HG03354 (cell line): ENCODE measurements around the gene SERGEF.

Source experiments
- ATAC-seq: cut with Tn5 transposase; IDR thresholded peaks from one replicate; pipeline ENCODE4 v1.9.1; 2021; ENCODE audit warnings: mild to moderate bottlenecking; ENCODE audit not compliant: unreplicated experiment, poor library complexity, severe bottlenecking

The SERGEF gene

GRCh38 chr11:17765356-17766072, 247.3 kb downstream of the SERGEF start:
- no peak for ATAC-seq

GRCh38 chr11:17764446-17765218, 248.2 kb downstream of the SERGEF start:
- no peak for ATAC-seq

- no peak for ATAC-seq
Measured at GRCh38 chr11:17763703-17764102, 249.1 kb downstream of the SERGEF start.

- ATAC-seq = no peak
Measured at GRCh38 chr11:17763244-17763643, 249.6 kb downstream of the SERGEF start.

DNA sequence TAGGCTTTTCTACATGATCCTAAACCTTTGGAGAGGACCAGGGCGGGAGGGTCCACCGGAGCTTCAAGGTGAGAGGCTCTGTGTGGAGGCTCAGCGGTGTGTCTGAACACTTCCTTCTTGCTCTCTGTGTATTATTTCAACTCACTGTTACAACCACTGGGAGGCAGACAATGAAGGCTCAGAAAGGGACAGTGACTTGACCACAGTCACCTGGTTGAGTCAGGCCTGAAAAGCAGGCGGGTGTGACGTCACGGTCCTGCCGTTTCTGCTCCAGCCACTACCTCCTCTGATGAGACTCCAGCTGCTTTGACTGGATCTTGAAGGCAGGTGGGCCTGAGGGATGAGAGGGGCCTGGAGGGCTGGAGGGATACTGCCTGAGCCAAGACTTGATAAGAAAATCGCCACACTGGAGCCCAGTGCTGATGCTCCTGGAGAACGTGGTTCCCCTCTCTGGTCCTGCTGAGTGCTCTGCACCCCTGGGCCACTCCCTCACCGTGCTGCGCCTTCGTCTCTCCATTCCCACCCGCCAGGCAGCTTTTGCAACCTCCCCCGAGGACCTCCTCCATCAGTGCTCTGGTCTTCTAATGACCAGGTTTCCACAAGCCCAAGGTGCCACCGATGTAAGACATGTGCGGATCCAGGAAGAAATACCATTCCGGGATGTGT, 250.4 kb downstream of the SERGEF start:
- ATAC-seq = no peak

DNA sequence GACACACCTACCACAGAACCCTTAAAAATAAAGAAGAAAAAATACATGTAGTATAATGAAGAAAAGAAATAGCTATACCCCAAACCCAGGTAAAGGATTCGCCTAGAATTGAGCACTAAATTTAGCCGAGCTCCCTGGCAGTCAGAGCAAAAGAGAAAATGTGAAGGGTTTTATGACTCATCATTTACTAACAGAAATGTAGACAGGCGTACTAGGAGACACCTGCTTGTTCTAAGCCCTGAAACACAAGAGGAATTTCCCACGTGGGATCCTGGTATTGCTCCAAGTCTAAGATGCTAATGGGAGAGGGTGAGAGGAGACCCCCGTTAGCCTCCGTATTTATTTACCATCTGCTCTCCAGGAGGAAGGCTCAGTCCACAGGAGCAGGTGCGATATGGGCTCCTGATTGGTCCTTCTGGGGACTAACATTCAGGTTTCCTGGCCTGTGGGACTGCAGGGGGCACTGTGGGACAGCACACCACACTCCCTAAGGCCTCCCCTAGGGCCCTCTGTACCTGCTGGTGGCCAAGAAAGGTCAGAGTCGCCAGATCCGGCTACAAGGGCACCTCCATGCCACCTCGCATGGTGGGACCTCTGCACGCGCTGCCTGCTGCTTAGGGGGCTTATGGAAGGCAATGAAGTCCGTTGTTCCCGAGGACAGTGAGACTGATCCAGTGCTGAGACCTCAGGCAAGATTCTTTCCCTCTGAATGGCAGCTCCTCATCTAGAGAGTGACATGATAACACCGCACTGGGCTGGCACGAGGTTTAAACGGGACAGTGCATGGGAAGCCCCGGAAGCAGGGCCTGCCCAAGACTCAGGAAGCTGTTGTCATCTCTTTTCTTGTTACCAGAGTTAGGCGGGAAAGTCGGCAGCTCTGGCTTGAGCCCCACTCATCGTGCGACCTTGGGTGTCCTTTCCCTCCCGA, 252.5 kb downstream of the SERGEF start:
- peak; percentile 70 for ATAC-seq

DNA sequence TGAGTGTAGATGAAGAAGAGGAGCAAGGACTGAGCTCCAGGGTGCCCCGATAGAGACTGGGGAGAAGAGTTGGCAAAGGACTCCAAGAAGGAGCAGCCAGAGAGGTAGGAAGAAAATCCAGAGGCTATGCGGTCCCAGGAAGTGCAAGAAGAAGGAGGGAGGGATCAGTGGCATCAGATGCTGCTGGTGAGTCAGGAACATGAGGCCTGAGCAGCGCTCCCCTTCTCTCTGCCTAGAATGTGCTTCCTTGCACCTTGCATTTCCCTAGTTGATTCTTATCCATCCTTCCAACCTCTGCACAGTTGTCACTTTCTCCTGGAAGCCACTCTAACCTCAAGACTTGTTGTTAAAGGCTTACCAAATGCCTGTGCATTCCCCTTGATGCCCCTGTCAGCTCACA, 257.0 kb downstream of the SERGEF start:
- no peak for ATAC-seq

- no peak for ATAC-seq
Measured at GRCh38 chr11:17753641-17754040, 259.2 kb downstream of the SERGEF start.

DNA sequence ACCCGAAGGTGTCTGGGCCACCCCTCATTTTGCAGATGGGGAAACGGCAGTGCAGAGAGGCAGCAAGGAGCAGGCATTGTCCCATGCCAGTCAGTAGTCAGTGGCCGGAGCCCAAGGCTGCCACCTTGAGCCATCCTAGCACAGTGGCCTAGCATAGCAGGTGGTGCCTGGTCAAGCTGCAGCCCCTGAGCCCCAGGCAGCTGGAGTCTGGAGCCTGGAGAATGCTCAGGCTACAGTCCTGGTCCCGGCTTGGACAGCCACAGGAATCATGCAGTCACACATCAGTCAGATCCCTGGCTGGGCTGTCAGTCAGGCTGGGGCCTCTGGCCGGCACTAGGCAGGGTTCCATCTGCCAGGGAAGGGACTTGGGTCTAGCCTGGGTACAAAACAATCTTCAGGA, 259.7 kb downstream of the SERGEF start:
- no peak for ATAC-seq

- no peak for ATAC-seq
Measured at GRCh38 chr11:17752144-17752543, 260.7 kb downstream of the SERGEF start.

DNA sequence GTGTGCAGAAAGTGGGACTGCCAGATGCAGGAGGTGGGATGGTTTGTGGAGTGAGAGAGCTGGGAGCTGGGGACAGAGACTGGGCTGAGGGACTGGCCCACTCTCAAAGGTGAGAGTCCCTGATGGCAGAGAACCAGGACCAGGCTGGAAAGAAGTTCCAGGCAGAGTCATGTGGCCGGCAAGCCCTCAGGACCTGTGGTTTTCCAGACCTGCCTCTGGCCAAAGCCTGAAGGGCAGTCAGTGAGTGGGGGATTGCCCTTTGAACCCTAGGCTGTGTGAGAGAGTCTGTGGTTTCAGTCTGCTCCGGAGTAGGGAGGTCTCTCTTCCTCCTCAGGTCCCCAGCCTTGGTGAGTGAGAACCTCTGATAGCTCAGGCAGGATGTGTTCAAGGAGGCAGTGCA, 261.3 kb downstream of the SERGEF start:
- no peak for ATAC-seq

DNA sequence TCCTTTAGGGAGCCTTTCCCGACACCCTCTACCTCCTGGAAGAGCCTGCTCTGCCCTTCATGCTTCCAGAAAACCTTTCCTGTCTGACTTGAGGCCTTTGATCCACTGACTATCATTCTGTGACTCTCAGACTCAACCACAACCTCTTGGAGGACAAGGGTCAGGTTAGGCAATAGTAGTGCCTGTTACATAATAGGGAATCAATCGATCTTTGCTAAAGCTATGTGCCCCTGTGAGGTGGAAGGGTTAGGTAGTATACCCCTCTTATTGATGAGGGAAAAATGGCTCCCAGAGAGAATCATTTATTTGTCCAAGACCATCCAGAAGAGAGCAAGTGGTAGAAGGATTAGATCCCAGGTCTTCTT, 262.1 kb downstream of the SERGEF start:
- ATAC-seq = no peak

DNA sequence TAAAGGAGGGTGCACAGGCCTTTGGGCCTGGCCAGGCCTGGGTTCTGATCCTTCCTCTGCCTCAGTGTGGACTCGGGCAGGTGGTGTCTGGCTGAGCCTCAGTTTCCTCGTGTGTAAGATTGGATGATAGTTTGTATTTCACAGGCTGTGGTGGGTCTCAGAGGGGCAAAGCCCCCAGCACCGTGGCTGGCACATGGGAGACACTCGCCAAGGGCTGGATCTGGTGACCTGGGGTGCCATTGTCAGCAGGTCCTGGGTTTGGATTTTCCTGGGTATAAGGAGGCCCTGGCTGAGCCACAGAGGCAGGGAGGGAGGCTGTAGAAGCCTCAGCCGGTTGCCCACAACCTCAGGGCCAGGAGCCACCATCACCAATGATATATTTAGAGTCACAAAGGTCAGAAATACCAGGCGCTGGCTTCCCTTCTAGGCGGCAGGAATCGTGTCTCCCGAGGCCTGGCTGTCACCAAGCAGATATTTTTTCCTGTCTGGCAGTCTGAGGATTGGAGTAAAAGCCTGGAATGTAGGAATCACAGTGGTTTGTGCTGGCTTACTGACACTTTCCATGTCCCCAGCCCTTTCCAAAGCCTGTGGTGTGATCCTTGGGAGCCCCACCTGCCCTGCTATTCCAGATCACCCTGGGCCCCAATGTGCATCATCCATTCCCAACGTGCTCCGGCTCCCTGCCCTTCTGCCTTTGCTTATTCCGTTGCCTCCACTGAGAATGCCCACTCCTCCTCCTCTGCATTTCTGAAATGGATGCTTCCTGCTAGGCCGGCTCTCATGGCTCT, 262.6 kb downstream of the SERGEF start:
- ATAC-seq = no peak

DNA sequence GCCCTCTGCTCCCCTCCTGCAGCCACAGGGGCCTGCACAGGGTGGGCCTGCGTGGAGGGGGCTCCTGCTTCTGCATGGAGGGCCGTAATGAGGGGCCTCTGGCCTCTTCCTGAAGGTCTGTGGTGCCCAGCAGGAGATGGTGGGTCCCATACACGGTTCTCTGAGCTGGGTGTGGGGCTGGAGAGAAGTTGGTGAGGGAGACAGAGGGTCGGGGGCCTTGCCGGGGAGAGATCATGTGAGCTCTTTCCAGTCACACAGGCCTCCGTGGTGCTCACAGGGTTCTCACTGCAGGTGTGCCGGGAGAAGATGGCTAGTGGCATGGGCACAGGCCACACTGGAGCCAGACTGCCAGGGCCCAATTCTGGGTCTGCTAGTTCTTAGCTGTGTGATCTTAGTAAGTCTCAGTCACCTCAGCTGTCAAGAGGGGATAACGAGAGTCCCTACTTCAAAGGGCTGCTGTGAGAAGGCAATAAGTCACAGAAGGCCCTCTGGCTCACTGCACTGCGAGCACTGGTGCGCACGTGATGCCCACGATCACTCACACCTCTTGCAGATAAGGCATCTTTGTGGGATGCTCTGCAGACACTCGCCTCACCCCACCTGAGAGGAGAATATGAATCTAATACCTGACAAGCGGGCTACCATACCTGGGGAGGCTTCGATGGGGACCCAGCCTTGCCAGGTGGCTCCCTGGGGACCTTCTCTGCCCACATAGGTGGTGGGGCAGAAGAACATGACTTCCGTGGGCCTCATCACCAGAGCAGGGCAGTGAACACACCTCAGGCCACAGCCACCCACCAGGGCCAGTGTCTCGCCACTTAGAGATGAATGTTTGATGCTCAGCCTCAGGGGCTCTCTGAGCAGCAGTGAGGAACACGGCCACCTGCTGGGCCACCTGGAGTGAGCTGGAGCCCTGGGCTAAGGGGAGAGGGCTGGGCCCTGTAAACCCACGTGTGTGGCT, 263.8 kb downstream of the SERGEF start:
- no peak for ATAC-seq

DNA sequence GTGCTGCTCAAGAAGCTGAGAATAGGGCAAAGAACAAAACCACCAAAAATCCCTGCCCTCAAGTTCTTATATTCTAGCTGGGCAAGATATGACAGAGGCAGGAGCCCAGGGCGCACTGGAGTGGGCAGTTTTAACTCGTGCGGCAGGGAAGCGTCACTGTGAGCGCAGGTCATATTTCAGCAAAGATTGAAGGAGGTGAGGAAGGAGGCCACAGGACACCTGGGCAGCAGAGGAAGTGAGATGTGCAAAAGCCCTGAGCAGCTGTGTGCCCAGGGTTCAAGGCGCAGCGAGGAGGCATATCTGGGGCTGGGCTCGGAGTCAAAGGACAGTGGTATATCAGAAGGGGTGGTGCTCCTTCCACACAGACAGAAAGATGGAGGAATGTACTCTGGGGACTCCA, 264.8 kb downstream of the SERGEF start:
- no peak for ATAC-seq

GRCh38 chr11:17747131-17747955, 265.5 kb downstream of the SERGEF start:
- no peak for ATAC-seq

DNA sequence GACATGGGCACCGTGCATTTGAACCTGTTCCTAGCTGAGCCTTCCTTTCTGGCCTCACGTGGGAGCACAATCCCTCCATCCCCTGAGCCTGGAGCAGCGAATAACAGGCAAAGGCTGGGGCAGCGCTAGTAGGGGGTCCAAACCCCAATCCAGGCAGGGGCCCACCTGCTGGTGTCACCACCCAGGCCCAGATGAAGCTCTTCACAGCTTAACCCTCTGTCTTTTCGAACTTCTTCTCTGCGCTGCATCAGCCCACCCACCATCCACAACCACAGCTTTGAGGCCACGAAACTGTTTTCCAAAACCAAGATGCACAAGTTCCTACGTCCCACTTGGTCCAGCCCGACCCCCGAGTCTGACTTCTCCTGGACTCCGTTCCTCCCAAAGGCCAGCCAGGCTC, 266.8 kb downstream of the SERGEF start:
- ATAC-seq = no peak
